A673 (cell line): Measurements from ENCODE around the gene LPIN3. TPM values are rescaled to one million over a fixed set of nuclear protein-coding genes. Genes with fewer than 3 reads are reported as not detected.

ENCODE experiments used
- BruUV-seq: library from RNA; stranded (reverse); fragments of 400-500 nt; replicated peaks from 2 replicates; lab custom pipeline; 2021; lab: Mats Ljungman, UMichigan
- CTCF ChIA-PET: fragments of 300-600 bp; sonication (Branson Sonifier 250); formaldehyde crosslinking; loops from one replicate; lab custom pipeline; 2022; ENCODE audit warnings: antibody characterized with exemption; lab: Charles Lee
- POLR2A ChIA-PET: fragments of 300-600 bp; sonication (Branson Sonifier 250); formaldehyde crosslinking; loops from one replicate; lab custom pipeline; 2022; ENCODE audit warnings: antibody characterized with exemption; ENCODE audit not compliant: low non-redundant PET; lab: Charles Lee
- DNase-seq: peaks from one replicate; pipeline ENCODE4 v3.0.0-alpha.2; 2015; ENCODE audit warnings: low spot score
- H3K27ac ChIP-seq: fragments of 200-600 bp; sonication (generic); 2 replicates; pipeline ENCODE4 v1.5.1; 2016; ENCODE audit warnings: mixed run types, low read depth, mild to moderate bottlenecking, mixed read lengths, antibody characterized with exemption, low read length; ENCODE audit not compliant: poor library complexity, severe bottlenecking
- H3K27me3 ChIP-seq: fragments of 200-600 bp; sonication (generic); replicated peaks from 2 replicates; pipeline ENCODE4 v1.6.1; 2017; ENCODE audit warnings: mixed run types, low read depth, mild to moderate bottlenecking, mixed read lengths, antibody characterized with exemption, low read length; ENCODE audit not compliant: insufficient read depth, poor library complexity
- H3K36me3 ChIP-seq: fragments of 200-600 bp; sonication (generic); 2 replicates; pipeline ENCODE4 v1.6.1; 2016; ENCODE audit warnings: mixed run types, mild to moderate bottlenecking, mixed read lengths, antibody characterized with exemption, low read length; ENCODE audit not compliant: insufficient read depth, poor library complexity, severe bottlenecking
- H3K4me1 ChIP-seq: fragments of 200-600 bp; sonication (generic); 2 replicates; pipeline ENCODE4 v1.6.1; 2017; ENCODE audit warnings: mixed run types, mild to moderate bottlenecking, mixed read lengths, antibody characterized with exemption, low read length; ENCODE audit not compliant: insufficient read depth, poor library complexity, severe bottlenecking
- H3K4me3 ChIP-seq: fragments of 200-600 bp; sonication (generic); 2 replicates; pipeline ENCODE4 v1.5.1; 2016; ENCODE audit warnings: low read depth, mixed run types, mild to moderate bottlenecking, mixed read lengths, low read length; ENCODE audit not compliant: poor library complexity, severe bottlenecking
- H3K9me3 ChIP-seq: fragments of 200-600 bp; sonication (generic); 2 replicates; pipeline ENCODE4 v1.6.1; 2016; ENCODE audit warnings: mixed run types, low read depth, mild to moderate bottlenecking, mixed read lengths, antibody characterized with exemption, low read length; ENCODE audit not compliant: poor library complexity, severe bottlenecking
- EZH2 ChIP-seq: fragments of 200-600 bp; sonication (generic); IDR thresholded peaks from 2 replicates; pipeline ENCODE4 v1.6.1; 2017; ENCODE audit warnings: borderline replicate concordance, low read depth, mild to moderate bottlenecking, mixed read lengths, antibody characterized with exemption, low read length; ENCODE audit not compliant: poor library complexity, severe bottlenecking
- intact Hi-C: fragments of 100-400 bp; cut with micrococcal nuclease; formaldehyde crosslinking; loops from one replicate; pipeline ENCODE4 v1.10.0; 2022; ENCODE audit not compliant: unreplicated experiment
- total RNA-seq: library from RNA; stranded (reverse); gene quantifications from 2 replicates; pipeline ENCODE4 v1.2.3, GENCODE V29; 2021
- TF ChIP-seq, protein P1 (sequence below): fragments of 300-800, 200-600 bp; sonication (generic); conservative IDR thresholded peaks from 2 replicates; pipeline ENCODE4 v1.5.1; 2017; ENCODE audit warnings: low read depth, mild to moderate bottlenecking, antibody characterized with exemption, low read length, moderate library complexity, mixed read lengths

LPIN3 gene
- total RNA-seq, 1 experiment from 2014 or later, result 1.3 TPM

DNA sequence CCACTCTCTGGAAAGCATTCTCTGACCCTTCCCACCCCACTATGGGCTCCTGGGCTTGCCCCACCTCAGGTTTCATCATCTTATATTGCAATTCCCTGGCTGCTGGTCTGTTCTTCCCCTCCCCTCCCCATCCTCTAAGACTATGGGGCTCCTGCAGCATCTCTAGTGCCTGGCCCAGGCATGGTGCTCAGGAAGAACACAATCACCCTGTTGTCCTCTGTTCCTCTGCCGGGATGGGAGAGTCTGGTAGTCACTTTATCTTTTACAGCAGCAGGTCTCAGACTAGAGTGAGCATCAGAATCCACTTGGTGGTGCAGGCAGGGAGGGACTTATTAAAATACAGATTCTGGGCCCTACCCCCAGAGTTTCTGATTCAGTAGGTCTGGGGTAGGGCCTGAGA lies 5.0 kb upstream of the LPIN3 start:
- H3K9me3 ChIP-seq, result no peaks in the 10 kb centered on the region
- peaks cover 5% of the 10 kb centered on the region for H3K4me1 ChIP-seq
- TF ChIP-seq EZH2, result no peak
- TF ChIP-seq, protein P1, sequence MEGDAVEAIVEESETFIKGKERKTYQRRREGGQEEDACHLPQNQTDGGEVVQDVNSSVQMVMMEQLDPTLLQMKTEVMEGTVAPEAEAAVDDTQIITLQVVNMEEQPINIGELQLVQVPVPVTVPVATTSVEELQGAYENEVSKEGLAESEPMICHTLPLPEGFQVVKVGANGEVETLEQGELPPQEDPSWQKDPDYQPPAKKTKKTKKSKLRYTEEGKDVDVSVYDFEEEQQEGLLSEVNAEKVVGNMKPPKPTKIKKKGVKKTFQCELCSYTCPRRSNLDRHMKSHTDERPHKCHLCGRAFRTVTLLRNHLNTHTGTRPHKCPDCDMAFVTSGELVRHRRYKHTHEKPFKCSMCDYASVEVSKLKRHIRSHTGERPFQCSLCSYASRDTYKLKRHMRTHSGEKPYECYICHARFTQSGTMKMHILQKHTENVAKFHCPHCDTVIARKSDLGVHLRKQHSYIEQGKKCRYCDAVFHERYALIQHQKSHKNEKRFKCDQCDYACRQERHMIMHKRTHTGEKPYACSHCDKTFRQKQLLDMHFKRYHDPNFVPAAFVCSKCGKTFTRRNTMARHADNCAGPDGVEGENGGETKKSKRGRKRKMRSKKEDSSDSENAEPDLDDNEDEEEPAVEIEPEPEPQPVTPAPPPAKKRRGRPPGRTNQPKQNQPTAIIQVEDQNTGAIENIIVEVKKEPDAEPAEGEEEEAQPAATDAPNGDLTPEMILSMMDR, result no peak
- no peaks in the 10 kb centered on the region for H3K27me3 ChIP-seq
- H3K4me3 ChIP-seq, result no peak overlapping the region
- no peak overlapping the region for H3K27ac ChIP-seq
- ChIA-PET POLR2A (no interaction called here), CTCF (no interaction called here)
- H3K36me3 ChIP-seq, result no peaks in the 10 kb centered on the region
- intact Hi-C loops, result no loop called here
- DNase-seq, result no peak
- no TSS peak for BruUV-seq

DNA sequence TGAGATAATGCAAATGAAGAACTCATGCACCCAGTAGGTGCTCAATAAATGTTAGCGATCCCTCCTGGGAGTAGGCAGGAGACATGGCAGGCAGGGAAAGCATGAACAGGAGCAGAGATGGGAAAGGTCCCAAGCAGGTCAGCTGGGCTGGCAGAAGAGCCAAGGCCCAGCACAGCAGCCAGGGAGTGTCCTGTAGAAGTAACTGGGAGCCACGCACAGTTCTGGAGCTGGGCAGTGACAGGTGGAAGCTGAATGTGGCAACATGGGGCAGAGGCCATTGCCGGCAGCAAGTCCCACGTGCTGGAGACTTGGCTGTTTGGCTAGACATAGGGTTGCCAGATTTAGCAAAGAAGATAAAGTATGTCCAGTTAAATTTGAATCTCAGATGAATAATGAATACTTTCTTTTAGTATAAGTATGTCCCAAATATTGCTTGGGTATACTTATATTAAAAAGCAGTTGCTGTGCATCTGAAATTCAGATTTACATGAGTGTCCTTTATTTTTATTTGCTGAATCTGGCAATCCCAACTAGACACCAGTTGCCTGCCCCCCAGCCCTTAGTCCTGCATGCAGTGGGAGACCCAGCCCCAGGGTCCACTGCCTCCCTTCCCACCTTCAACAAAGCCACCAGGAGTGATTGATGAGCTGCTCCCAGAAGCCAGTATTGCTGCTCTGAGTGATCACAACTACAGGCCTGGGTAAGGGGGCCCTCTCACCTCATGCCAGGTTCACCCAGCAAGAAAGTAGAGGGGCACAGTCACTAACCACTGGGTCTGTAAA lies 3.7 kb upstream of the LPIN3 start:
- Histone ChIP-seq H3K27ac (no peak overlapping the region), H3K36me3 (no peaks in the 10 kb centered on the region), H3K4me3 (no peak overlapping the region), H3K27me3 (no peaks in the 10 kb centered on the region), H3K9me3 (no peaks in the 10 kb centered on the region), H3K4me1 (peaks cover 5% of the 10 kb centered on the region)
- BruUV-seq, result no TSS peak
- no peak for TF ChIP-seq EZH2
- TF ChIP-seq, protein P1, result no peak
- intact Hi-C loops, result no loop called here
- ChIA-PET CTCF (no interaction called here), POLR2A (no interaction called here)
- DNase-seq, result no peak

DNA sequence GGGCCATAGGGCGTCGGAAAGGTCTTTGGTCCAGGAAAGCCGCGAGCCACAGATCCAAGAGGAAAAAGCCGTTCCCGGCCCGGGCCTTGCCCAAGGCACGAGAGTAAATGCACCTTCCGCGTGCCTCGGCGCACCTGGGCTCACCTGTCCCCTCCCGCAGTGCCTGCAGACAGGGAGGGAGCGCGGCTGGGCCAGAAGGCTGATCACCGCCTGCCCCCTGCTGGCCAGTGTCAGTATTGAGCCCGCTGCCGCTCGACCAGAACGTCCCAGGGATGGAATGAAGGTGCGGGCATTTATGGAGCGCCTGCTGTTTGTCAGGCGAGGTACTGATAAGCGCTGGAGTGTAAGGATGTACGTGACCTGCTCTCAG lies 679 bp upstream of the LPIN3 start:
- BruUV-seq, result no TSS peak
- POLR2A ChIA-PET, result no interaction called here

More for the DNA sequence above, 679 bp upstream of the LPIN3 start:
- no peaks in the 10 kb centered on the region for H3K9me3 ChIP-seq
- peaks cover 5% of the 10 kb centered on the region for H3K4me1 ChIP-seq
- CTCF ChIA-PET, result interaction anchor here (0.7 to 2.6 kb wide), 10 partner anchors 23 to 377 kb away, joined by 3 to 19 read pairs (median 6); no protein-coding TSS in a partner anchor
- no peaks in the 10 kb centered on the region for H3K36me3 ChIP-seq
- no peak overlapping the region for H3K27ac ChIP-seq
- no peaks in the 10 kb centered on the region for H3K27me3 ChIP-seq
- peak; percentile 70 for DNase-seq
- TF ChIP-seq, protein P1, result peak; percentile 98
- no peak for TF ChIP-seq EZH2
- H3K4me3 ChIP-seq, result peak overlapping the region; percentile 41
- intact Hi-C loops, result loop anchor here (1.0 kb wide), 3 partner anchors 167 to 372 kb away; no protein-coding TSS in a partner anchor
